Measurements from ENCODE around the gene PUDP.

GRCh38 chrX:7146703-7147412 is 1.1 kb downstream of the PUDP start:
- TF ChIP-seq POLR2AphosphoS5 (IDR thresholded peaks at IDR 0.05; ENCODE audit: borderline replicate concordance, low read depth, low read length) (no peak), EZH2 (IDR thresholded peaks at IDR 0.05) (no peak)

All from SK-N-MC (cell line).